NCI-H82 (cell line): ENCODE results near the gene ELK4.

Source experiments
- DNase-seq: peaks from one replicate; lab custom pipeline; 2025; lab: John Stamatoyannopoulos, UW

ELK4 gene

GRCh38 chr1:205595861-205596260 is 36.0 kb downstream of the ELK4 start:
- DNase-seq: no peak

- no peak for DNase-seq
Measured at GRCh38 chr1:205595435-205595834, 36.4 kb downstream of the ELK4 start.

- no peak for DNase-seq
Measured at GRCh38 chr1:205594846-205595245, 37.0 kb downstream of the ELK4 start.

- no peak for DNase-seq
Measured at GRCh38 chr1:205593967-205594366, 37.8 kb downstream of the ELK4 start.

GRCh38 chr1:205593532-205593931 is 38.3 kb downstream of the ELK4 start:
- DNase-seq: no peak

- peak; percentile 27 for DNase-seq
Measured at GRCh38 chr1:205592443-205593003, 39.3 kb downstream of the ELK4 start.

- peak; percentile 93 for DNase-seq
Measured at GRCh38 chr1:205591522-205592351, 40.1 kb downstream of the ELK4 start.

GRCh38 chr1:205590777-205591513 is 40.9 kb downstream of the ELK4 start:
- DNase-seq: no peak

- DNase-seq: no peak
Measured at GRCh38 chr1:205590457-205590768, 41.4 kb downstream of the ELK4 start.

- no peak for DNase-seq
Measured at GRCh38 chr1:205589618-205590456, 42.0 kb downstream of the ELK4 start.

- DNase-seq: no peak
Measured at GRCh38 chr1:205589046-205589445, 42.8 kb downstream of the ELK4 start.

- DNase-seq: peak; percentile 54
Measured at GRCh38 chr1:205588636-205589035, 43.2 kb downstream of the ELK4 start.

GRCh38 chr1:205587581-205587980 is 44.2 kb downstream of the ELK4 start:
- DNase-seq: no peak

GRCh38 chr1:205585835-205586785 is 45.7 kb downstream of the ELK4 start:
- no peak for DNase-seq

GRCh38 chr1:205585169-205585834 is 46.5 kb downstream of the ELK4 start:
- DNase-seq: no peak

- no peak for DNase-seq
Measured at GRCh38 chr1:205584732-205585131, 47.1 kb downstream of the ELK4 start.

GRCh38 chr1:205583461-205584130 is 48.2 kb downstream of the ELK4 start:
- DNase-seq: no peak

- DNase-seq: no peak
Measured at GRCh38 chr1:205582471-205583291, 49.1 kb downstream of the ELK4 start.

- DNase-seq: no peak
Measured at GRCh38 chr1:205582046-205582445, 49.8 kb downstream of the ELK4 start.
